Esophagus muscularis mucosa (tissue), 4 donors: Measurements from ENCODE around the gene NBPF11.
"Not testable (repeated sequence)": the region's sequence is repeated elsewhere in the genome, so short reads cannot be mapped to it uniquely, and the experiment has no call there.

ENCODE experiments used
- CTCF ChIP-seq, 3 experiments: fragments of 200-600 bp in 2 of 3; fragments of 450-650 bp in 1 of 3; sonication (generic) in 2 of 3; IDR thresholded peaks; one replicate each; pipeline ENCODE4 v1.5.1; 2017 to 2019; ENCODE audit warnings: antibody characterized with exemption in 3 of 3, mild to moderate bottlenecking in 2 of 3, moderate library complexity in 1 of 3
- EP300 ChIP-seq: sonication (generic); formaldehyde crosslinking; IDR thresholded peaks from one replicate; pipeline ENCODE4 v1.6.1; 2017; ENCODE audit warnings: antibody characterized with exemption
- POLR2AphosphoS5 ChIP-seq, 2 donors: sonication (generic); formaldehyde crosslinking; IDR thresholded peaks; one replicate each; pipeline ENCODE4 v1.6.1; 2017; ENCODE audit warnings: antibody characterized with exemption in 2 of 2

GRCh38 chr1:148095732-148096131, 56.3 kb downstream of the NBPF11 start:
- TF ChIP-seq EP300; CTCF (IDR thresholded peaks at IDR 0.05); POLR2AphosphoS5 (IDR thresholded peaks at IDR 0.05): not testable (repeated sequence)
